ENCODE results near the gene IMMT. TPM values are rescaled to one million over a fixed set of nuclear protein-coding genes. Genes with fewer than 3 reads are reported as not detected.
A peak's percentile ranks its signal among the peaks of the same experiment; 100 is the strongest.

IMMT gene
- total RNA-seq, 1 experiment from 2014 or later: 52.1 TPM

Small RNA genes lying within 50 kb of the gene (small RNA-seq; reads per million reads assigned to genes)
- gene MIR4779 (not detected), gene RF00019 (not detected), gene SNORD94 (131 reads per million, percentile 97 among the genes with 10 or more reads in this experiment)

Other genes starting within 250 kb of the IMMT start
- gene POLR1A, start 89.6 kb downstream of the IMMT start, total RNA-seq (2014; rRNA removed; shearing (Covaris generic)): 21.0 and 23.8 TPM in 2 replicates
- 50.0 and 72.1 TPM in 2 replicates for gene PTCD3, start 89.2 kb downstream of the IMMT start, total RNA-seq (2014; rRNA removed; shearing (Covaris generic))
- gene MRPL35, start 4.0 kb upstream of the IMMT start, total RNA-seq (2014; rRNA removed; shearing (Covaris generic)): 13.4 and 14.7 TPM in 2 replicates
- 0.13 TPM in 1 of 2 replicates, not detected in the other for gene REEP1, start 142.2 kb upstream of the IMMT start, total RNA-seq (2014; rRNA removed; shearing (Covaris generic))
- gene KDM3A, start 245.9 kb upstream of the IMMT start, total RNA-seq (2014; rRNA removed; shearing (Covaris generic)): 14.3 and 14.6 TPM in 2 replicates

All from HT-29 (cell line).